M059J (cell line): ENCODE results near the gene SLC1A7. TPM values are rescaled to one million over a fixed set of nuclear protein-coding genes. Genes with fewer than 3 reads are reported as not detected.
A peak's percentile ranks its signal among the peaks of the same experiment; 100 is the strongest.

Source experiments
- DNase-seq: peaks from one replicate; pipeline ENCODE4 v3.0.0-alpha.2; 2012; ENCODE audit warnings: low read depth
- total RNA-seq: library from RNA; depleted of rRNA; stranded (reverse); fragments of >200 nt; shearing (Covaris generic); gene quantifications from 2 replicates; pipeline ENCODE4 v1.2.3, GENCODE V29; 2014

SLC1A7 gene
- total RNA-seq, 1 experiment from 2014 or later = 0.25 TPM

DNA sequence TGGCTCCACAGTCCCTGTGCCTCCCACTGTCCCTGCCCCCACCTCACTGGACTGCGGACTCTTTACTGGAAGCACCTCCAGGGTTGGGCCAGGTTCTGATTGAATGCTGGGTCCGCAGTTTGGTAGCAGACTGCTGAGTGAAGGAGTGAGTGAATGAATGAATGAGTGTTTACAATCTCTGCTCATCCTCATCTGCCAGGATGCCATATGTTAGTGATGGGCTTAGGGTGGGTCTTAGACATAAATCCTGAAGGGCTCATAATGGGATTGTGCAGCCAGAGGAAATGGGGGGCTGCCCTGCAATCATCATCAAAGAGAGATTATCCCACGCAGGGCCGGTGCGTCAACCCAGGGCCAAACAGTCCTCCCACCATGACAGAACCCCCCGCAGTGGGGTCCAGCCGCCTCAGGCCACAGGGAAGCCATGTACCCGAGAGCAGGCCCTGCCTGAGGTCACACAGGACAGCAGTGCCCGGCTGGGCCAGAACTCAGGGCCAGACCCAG is 26.1 kb downstream of the SLC1A7 start:
- no peak for DNase-seq

- peak; percentile 57 for DNase-seq
These were observed 26.8 kb downstream of the SLC1A7 start for GRCh38 chr1:53115403-53116306.

DNA sequence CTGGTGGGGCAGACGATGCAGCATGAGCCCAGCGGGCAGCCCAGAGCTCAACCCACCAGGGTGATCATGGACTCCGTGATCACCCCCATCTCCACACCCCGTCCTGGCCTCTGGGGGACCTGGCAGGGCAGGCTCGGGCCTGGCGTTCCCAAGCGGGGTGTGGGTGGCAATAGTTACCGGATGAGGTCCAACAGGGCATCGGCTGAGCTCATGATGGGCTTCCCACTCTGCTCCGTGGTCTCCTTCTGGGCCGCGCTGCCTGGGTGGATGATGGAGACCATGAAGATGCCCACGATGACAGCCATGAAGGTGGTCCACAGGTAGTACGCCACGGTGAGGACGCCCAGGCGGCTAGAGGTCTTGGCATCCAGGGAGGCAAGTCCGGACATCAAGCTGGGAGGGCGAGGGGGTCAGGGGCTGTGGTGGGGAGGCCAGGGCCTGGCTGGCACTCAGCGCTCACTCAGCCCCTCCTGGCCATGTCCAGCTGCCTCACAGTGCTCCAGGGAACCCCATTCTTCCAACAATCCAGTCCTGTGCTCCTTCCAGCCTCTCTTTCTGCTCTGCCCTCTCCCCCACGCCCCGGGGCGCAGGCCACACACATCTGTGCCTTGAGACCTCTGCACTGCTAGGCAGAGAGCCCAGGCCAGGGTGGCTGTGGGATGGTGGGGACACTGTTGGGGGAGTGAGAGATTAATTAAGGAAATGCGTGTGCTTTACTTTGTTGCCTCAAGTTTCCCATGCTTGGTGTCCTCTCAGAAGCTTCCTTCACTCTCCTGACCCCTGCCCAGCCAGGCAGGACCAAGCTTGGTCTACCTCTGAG is 27.6 kb downstream of the SLC1A7 start:
- DNase-seq = no peak

GRCh38 chr1:53114090-53114489 is 28.3 kb downstream of the SLC1A7 start:
- DNase-seq = no peak

- no peak for DNase-seq
These were observed 29.6 kb downstream of the SLC1A7 start for GRCh38 chr1:53112861-53113260.

DNA sequence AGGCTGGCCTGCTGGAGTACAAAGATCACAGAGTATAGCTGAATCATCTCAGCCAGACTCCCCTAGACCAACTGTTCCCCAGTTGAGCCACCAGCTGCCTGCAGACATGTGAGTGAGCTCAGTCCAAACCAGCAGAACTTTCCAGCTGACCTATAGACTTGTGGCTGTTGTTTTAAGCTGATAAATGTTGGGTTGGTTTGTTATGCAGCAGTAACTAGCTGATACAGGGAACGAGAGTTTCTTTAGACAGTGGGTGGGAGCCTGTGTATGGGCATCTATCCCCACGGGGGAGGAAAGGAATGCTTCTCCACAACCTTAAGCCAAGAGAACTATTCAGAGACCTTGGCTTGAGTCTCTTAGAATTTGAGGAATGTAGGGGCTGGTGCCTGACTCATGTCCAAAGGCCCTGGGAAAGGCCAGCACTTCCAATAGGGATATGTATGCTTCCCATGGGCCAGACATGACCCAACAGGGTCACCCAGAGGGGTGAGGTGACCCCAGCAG is 30.1 kb downstream of the SLC1A7 start:
- peak; percentile 67 for DNase-seq

DNA sequence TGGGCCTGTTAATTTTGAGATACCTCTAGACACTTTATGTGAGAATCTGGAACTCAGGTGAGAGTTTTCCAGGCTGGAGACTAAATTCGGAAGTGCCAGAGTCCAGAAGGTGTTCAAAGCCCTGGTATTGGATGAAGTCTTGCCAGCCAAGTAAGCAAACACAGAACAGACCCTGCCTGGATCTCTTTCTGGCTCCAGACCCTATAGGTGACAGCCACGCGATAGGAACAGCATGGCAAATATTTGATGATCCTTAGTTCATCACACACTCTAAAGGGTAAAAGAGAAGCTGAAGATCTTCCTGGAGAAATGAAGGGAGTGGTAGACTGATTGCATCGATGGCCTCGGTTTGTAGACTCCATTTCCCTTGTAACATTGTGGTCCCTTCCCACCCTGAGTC is 30.7 kb downstream of the SLC1A7 start:
- DNase-seq = no peak

DNA sequence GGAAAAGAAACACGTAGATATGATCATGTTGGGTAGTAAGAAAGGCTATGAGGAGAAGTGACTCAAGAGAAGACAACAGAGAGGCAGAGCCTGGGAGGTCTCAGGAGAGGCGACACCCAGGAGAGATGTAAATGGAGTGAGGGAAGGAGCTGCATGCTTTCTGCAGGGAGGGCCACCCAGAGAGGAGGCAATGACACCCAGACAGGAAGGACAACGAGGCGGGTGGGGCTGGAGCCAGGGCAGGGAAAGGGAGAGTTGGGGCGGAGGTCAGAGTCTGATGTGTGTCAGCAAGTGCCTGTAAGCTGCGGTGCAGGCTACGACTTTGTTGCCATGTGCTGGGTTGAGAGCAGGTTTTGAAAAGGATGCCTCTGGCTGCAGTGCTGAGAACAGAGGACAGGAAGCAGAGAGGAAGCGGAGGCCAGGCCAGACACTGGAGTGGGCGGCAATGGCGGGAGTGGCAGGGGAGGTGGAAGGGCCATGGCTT is 31.3 kb downstream of the SLC1A7 start:
- no peak for DNase-seq

GRCh38 chr1:53110370-53111072 is 31.9 kb downstream of the SLC1A7 start:
- no peak for DNase-seq

DNA sequence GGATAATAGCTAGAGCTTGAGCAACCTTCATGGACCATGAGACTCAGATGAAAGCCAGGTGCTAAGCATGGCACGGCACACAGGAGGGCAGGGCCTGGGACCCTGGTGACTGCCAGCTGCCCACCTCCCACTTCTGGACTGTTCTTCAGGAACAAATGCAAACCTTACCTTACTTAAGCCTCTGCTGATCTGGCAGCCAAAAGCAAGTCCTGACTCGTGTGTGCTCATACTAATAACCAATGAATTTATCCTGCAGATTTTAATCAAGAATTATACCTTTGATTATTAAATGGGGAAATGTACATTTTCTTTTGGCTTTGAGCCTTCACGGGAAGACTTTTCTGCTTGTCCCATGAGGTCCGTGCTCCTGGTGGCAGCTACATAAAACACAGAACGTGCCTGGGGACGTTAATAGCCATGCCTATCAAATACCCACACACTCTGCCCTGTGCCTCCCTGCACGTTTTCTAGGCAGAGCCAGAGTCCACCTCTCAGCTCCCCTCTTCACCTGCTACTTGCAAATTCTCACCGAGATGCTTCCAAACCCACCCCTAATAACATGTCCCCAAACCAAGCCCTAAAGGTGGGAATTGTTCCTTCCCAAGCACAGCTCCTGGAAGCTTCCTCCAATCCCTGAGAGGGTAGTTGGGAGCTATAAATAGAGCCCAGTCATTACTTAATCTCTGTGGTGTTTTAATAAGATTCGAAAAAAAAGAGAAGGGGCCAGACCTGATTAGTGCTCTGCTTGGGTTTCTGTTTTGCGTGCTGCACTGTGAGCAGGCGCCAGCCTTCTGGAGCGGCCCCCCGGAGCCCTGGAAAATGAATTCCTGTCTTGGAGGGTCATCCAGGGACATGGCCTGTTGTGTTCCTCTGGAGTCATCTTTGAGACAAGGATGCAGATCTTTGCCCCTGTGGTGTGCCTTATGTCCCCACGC is 33.5 kb downstream of the SLC1A7 start:
- DNase-seq = peak; percentile 48

GRCh38 chr1:53107570-53108322 is 34.7 kb downstream of the SLC1A7 start:
- peak; percentile 97 for DNase-seq

GRCh38 chr1:53107090-53107489 is 35.3 kb downstream of the SLC1A7 start:
- DNase-seq = no peak

- no peak for DNase-seq
These were observed 38.0 kb downstream of the SLC1A7 start for GRCh38 chr1:53104289-53104913.

DNA sequence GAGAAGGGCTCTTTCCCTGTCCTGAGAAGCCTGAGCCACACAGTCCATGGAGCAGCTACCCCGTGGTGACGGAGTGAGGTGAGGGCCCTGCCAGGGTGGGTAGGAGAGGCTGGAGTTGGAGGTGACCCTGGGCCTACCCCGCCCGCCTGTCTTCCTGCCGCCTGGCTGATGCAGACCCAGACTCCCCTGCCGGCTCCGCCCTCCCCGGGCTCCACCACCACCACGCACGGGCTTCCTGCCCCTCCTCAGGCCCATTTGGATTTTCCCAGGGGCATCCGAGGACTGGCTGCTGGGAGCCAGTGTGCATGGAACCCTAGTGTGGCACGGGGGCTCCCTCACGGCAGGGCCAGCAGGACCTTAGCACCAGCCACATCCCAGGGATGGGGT is 47.9 kb downstream of the SLC1A7 start:
- DNase-seq = no peak

DNA sequence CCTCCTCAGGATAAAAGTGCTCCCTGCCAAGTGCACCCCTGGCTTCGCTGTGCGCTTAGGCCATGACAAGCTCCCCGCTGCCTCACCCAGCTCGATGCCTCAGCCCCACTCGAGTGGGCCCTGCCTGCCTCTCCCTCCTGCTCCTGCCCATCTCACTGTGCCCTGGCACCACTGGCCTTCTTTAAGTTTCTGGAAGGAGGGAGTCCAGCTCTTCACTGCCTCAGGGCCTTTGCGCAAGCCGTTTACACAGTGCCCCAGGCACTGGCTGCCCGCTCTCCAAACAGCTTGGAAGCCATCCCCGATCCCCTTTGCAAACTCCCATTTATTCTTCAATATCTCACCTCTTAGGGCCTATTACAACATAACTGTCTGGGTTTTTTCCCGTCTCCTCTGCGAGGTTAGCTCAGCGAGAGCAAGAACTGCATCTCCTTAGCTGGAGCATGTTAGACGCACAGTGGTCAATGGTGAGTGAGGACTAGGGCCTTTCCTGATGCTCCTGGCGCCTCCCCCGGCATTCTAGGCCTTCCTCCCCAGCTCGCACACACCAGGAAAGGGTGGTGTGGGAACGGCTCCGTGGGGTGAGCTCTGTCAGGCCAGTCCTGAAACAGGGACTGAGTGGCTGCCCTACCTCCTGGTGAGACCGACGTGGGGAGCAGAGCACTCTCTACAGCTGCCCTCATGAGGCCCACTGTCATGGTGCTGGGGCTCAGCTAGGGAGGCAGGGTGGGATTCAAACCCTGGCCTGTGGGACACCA is 48.5 kb downstream of the SLC1A7 start:
- no peak for DNase-seq

GRCh38 chr1:53093451-53093754 is 49.0 kb downstream of the SLC1A7 start:
- DNase-seq = no peak

- no peak for DNase-seq
These were observed 49.6 kb downstream of the SLC1A7 start for GRCh38 chr1:53092659-53093450.
